Body of pancreas (tissue), 4 donors: Measurements from ENCODE around the gene TNFAIP8. TPM values are rescaled to one million over a fixed set of nuclear protein-coding genes. Genes with fewer than 3 reads are reported as not detected.
A peak's percentile ranks its signal among the peaks of the same experiment; 100 is the strongest.

Experiments used
- ATAC-seq: fragments of 150-250 bp; one replicate; pipeline ENCODE4 v1.9.1; 2016
- DNase-seq, 4 donors: peaks; one replicate each; pipeline ENCODE4 v3.0.0-alpha.2; 2019
- H3K27ac ChIP-seq, 4 donors: fragments of 200-600 bp; sonication (generic); 1 replicate in 3 of 4; 2 replicates in 1 of 4; pipeline versions ENCODE4 v1.5.1 to v1.6.1; 2016 to 2019; ENCODE audit warnings: mild to moderate bottlenecking in 1 of 4, mixed read lengths in 1 of 4, moderate library complexity in 1 of 4
- H3K27me3 ChIP-seq, 2 donors: fragments of 200-600 bp; sonication (generic); one replicate each; pipeline ENCODE4 v1.6.0; 2016; ENCODE audit warnings: mild to moderate bottlenecking in 1 of 2
- H3K36me3 ChIP-seq, 2 donors: fragments of 200-600 bp; sonication (generic); replicated peaks in 1 of 2; 2 replicates each; pipeline ENCODE4 v1.5.1; 2016; ENCODE audit warnings: low read depth in 2 of 2; ENCODE audit not compliant: insufficient read depth in 1 of 2
- H3K4me1 ChIP-seq: fragments of 200-600 bp; sonication (generic); one replicate; pipeline ENCODE4 v1.6.0; 2016
- H3K4me3 ChIP-seq, 2 donors: fragments of 200-600 bp; sonication (generic); 1 replicate in 1 of 2; 2 replicates in 1 of 2; pipeline ENCODE4 v1.5.1; 2016 to 2019
- H3K9me3 ChIP-seq, 3 donors: fragments of 200-600 bp; sonication (generic); 1 replicate in 2 of 3; 2 replicates in 1 of 3; pipeline ENCODE4 v1.5.1; 2016
- CTCF ChIP-seq, 7 experiments: fragments of 450-650 bp in 4 of 7; fragments of 200-600 bp in 3 of 7; sonication (generic) in 3 of 7; IDR thresholded peaks; one replicate each; pipeline ENCODE4 v1.5.1; 2016 to 2019; ENCODE audit warnings: antibody characterized with exemption in 7 of 7
- POLR2A ChIP-seq, 3 donors: fragments of 450-650 bp; IDR thresholded peaks; one replicate each; pipeline ENCODE4 v1.6.1; 2016; ENCODE audit warnings: antibody characterized with exemption in 3 of 3, mild to moderate bottlenecking in 2 of 3
- WGBS, 2 donors: methylation state at CpG; one replicate each; pipeline ENCODE4 v1.1.5; 2017; 5-methylcytosine and 5-hydroxymethylcytosine counted together
- intact Hi-C: fragments of 100-400 bp; cut with DNase I; formaldehyde crosslinking; loops from one replicate; pipeline ENCODE4 v1.15.1; 2023
- total RNA-seq, 2 donors: library from RNA; depleted of rRNA; stranded (reverse); fragments of >200 nt; gene quantifications; one replicate each; pipeline ENCODE4 v1.1.0, GENCODE V29; 2016

Gene TNFAIP8
- total RNA-seq, 2 donors from 2014 or later = 15.8 to 32.3 TPM

- no peak for DNase-seq
- H3K4me1 ChIP-seq = peaks cover 40% of the 10 kb centered on the region
- ATAC-seq = no peak
- H3K27me3 ChIP-seq = no peaks in the 10 kb centered on the region
- intact Hi-C loops = no loop called here
- no peak for TF ChIP-seq POLR2A (IDR thresholded peaks at IDR 0.05)
- no peak for TF ChIP-seq CTCF (IDR thresholded peaks at IDR 0.05)
- no peaks in the 10 kb centered on the region for H3K9me3 ChIP-seq
- no peak overlapping the region for H3K27ac ChIP-seq
- no peak overlapping the region for H3K4me3 ChIP-seq
- H3K36me3 ChIP-seq = no peaks in the 10 kb centered on the region
- 82 to 89% methylated on average over 6 of the region's 6 CpGs for WGBS, 2 donors
These were observed 34.1 kb upstream of the TNFAIP8 start for GRCh38 chr5:119321569-119322311.

- Histone ChIP-seq H3K27ac (peak overlapping the region in 3 of 4 donors; percentile 34 to 86 (median 80)), H3K4me3 (no peak overlapping the region), H3K4me1 (peaks cover 44% of the 10 kb centered on the region), H3K9me3 (no peaks in the 10 kb centered on the region), H3K36me3 (no peaks in the 10 kb centered on the region), H3K27me3 (no peaks in the 10 kb centered on the region)
- TF ChIP-seq POLR2A (IDR thresholded peaks at IDR 0.05) (no peak), CTCF (IDR thresholded peaks at IDR 0.05) (no peak)
- intact Hi-C loops = no loop called here
- ATAC-seq = no peak
- DNase-seq = no peak
- WGBS, 2 donors = 74 to 79% methylated on average over 7 of the region's 7 CpGs
These were observed 33.4 kb upstream of the TNFAIP8 start for GRCh38 chr5:119322312-119322947.

GRCh38 chr5:119322948-119323537, 32.8 kb upstream of the TNFAIP8 start:
- ATAC-seq (no peak), DNase-seq (no peak)
- Histone ChIP-seq H3K36me3 (no peaks in the 10 kb centered on the region), H3K4me3 (no peak overlapping the region), H3K4me1 (peaks cover 44% of the 10 kb centered on the region), H3K27ac (peak overlapping the region; percentile 34 to 86 (median 64)), H3K9me3 (no peaks in the 10 kb centered on the region), H3K27me3 (no peaks in the 10 kb centered on the region)
- intact Hi-C loops = no loop called here
- WGBS, 2 donors = 51 to 79% methylated on average over 3 of the region's 3 CpGs
- no peak for TF ChIP-seq POLR2A (IDR thresholded peaks at IDR 0.05)
- no peak for TF ChIP-seq CTCF (IDR thresholded peaks at IDR 0.05)

GRCh38 chr5:119323601-119324000, 32.2 kb upstream of the TNFAIP8 start:
- intact Hi-C loops = no loop called here
- peak overlapping the region; percentile 34 to 86 (median 64) for H3K27ac ChIP-seq
- peaks cover 44% of the 10 kb centered on the region for H3K4me1 ChIP-seq
- no peak overlapping the region for H3K4me3 ChIP-seq
- no peaks in the 10 kb centered on the region for H3K36me3 ChIP-seq
- ATAC-seq = no peak
- H3K9me3 ChIP-seq = no peaks in the 10 kb centered on the region
- no peaks in the 10 kb centered on the region for H3K27me3 ChIP-seq
- DNase-seq = no peak
- TF ChIP-seq POLR2A (IDR thresholded peaks at IDR 0.05) = no peak

GRCh38 chr5:119324842-119325241, 31.0 kb upstream of the TNFAIP8 start:
- WGBS, 2 donors = 94 to 95% methylated on average over 4 of the region's 4 CpGs
- no peaks in the 10 kb centered on the region for H3K9me3 ChIP-seq
- peaks cover 44% of the 10 kb centered on the region for H3K4me1 ChIP-seq
- no peak for TF ChIP-seq POLR2A (IDR thresholded peaks at IDR 0.05)
- TF ChIP-seq CTCF (IDR thresholded peaks at IDR 0.05) = no peak
- H3K27me3 ChIP-seq = no peaks in the 10 kb centered on the region
- no peaks in the 10 kb centered on the region for H3K36me3 ChIP-seq
- no peak for ATAC-seq
- no peak overlapping the region for H3K4me3 ChIP-seq
- intact Hi-C loops = no loop called here
- DNase-seq = no peak
- peak overlapping the region in 3 of 4 donors; percentile 76 to 86 (median 80) for H3K27ac ChIP-seq
